Jurkat, Clone E6-1 (cell line): Measurements from ENCODE around the gene CCDC7. TPM values are rescaled to one million over a fixed set of nuclear protein-coding genes. Genes with fewer than 3 reads are reported as not detected.
"Not testable (repeated sequence)": the region's sequence is repeated elsewhere in the genome, so short reads cannot be mapped to it uniquely, and the experiment has no call there.

ENCODE experiments used
- DNase-seq: peaks from one replicate; pipeline ENCODE4 v3.0.0-alpha.2; 2011; ENCODE audit warnings: low read depth, low spot score
- H3K4me3 ChIP-seq: 2 replicates; pipeline ENCODE4 v1.5.1; 2011; ENCODE audit warnings: mild to moderate bottlenecking, low read length, control low read depth, moderate library complexity
- polyA plus RNA-seq: library from polyadenylated mRNA; unstranded; fragments of >200 nt; gene quantifications from one replicate; pipeline ENCODE4 v1.2.1, GENCODE V29; 2012; ENCODE audit warnings: missing spikeins; ENCODE audit not compliant: insufficient read length, insufficient read depth

CCDC7 gene
- 3.6 TPM for polyA plus RNA-seq

DNA sequence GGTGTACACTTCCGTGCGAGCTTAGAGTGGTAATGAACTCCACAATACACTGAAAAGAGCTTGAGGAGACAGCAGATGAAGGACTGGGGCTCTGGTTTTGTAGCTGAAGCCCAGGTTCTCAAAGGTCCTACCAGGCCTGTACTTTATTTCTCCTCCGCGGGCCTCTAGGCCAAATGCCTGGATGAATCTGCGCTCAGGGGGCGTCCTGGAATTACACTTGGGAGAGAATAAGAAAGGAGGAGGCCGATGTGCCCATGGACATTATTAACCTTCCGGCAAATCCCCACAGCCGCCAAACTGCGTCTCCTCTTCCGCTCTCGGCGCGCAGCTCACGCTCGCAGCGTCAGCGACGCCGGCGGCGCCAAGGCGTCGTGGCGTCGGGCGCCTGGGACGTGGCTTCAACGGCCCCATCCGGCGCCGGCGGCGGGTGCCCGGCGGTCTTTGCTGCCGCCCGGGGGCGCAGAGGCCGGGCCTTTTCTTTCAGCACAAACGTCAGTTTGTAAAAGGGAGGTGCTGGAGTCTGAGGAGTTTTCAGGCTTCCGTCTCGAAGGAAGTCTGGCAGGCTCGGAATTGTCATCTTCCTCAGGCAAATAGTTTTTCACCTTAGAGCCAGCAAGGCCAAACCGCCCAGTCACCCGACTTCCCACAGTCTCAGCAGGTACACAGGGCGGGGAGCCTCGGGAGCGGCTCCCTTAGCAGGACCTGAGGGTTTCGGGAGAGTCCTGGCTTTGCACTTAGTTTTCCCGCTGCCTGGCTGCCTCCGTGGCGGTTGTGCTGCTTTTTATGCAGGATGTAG lies at the start of gene CCDC7:
CCDC7 (plus strand) TSS at position 401 of the 796 bp plus-strand sequence. CDS start 5,503 bp downstream, outside the sequence.
- DNase-seq, result peak; percentile 87
- peak within 1 kb of the TSS; percentile 74 for H3K4me3 ChIP-seq

DNA sequence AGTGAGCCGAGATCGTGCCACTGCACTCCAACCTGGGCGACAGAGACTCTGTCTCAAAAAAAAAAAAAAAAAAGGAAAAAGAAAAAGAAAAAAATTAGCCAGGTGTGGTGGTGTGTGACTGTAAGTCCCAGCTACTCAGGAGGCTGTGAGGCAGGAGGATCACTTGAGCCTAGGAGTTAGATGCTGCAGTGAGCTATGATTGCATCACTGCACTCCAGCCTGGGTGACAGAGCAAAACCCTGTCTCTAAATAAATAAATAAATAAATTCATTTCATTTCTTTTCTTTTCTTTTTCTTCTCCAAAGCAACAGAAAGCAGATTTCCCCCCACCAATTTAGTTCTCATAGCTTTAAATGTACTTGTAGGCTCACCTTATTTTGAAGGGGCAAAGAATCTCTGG lies 48.8 kb upstream of the CCDC7 start:
- not testable (repeated sequence) for H3K4me3 ChIP-seq, DNase-seq

GRCh38 chr10:32399720-32400119 lies 46.2 kb upstream of the CCDC7 start:
- DNase-seq, H3K4me3 ChIP-seq: not testable (repeated sequence)

- H3K4me3 ChIP-seq, result no peak overlapping the region
- no peak for DNase-seq
Observed at GRCh38 chr10:32400961-32401360, 45.0 kb upstream of the CCDC7 start.

DNA sequence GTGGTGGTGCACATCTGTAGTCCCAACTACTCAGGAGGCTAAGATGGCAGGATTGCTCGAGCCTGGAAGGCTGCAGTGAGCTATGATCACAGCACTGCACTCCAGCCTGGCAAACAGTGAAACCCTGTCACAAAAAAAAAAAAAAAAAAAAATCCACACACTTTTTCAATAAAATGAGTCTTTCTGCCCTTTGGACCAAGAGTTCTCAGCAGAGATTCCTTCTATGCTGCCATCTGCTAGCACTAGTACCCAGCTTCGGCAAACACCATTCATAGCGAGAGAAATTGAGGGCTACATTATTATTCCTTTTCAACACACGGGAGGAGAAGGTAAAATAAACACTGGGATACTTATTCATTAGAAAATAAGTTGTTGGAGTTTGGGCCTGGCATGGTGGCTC lies 43.4 kb upstream of the CCDC7 start:
- no peak overlapping the region for H3K4me3 ChIP-seq
- DNase-seq, result no peak

- H3K4me3 ChIP-seq, result no peak overlapping the region
- no peak for DNase-seq
Observed at GRCh38 chr10:32403091-32403490, 42.8 kb upstream of the CCDC7 start.

DNA sequence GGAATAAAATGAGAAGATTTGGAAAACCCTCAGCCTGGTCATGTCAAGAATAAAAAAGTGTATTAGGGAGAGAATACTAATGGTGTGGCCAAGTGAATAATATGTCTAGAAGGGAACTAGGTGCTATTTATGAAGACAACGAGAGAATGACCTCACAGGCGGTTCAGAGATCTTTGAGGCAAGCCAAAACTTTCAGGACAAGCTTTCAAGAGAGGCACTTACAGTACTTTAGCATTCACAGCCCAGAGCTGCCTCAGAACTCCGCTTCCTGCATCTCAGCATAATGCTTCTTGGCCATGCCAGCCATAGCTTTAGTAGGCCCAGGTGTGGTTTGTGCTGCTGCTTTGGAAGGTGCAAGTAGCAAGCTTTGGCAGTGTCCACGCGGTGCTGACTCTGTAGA lies 37.2 kb upstream of the CCDC7 start:
- H3K4me3 ChIP-seq, result no peak overlapping the region
- DNase-seq, result no peak

- H3K4me3 ChIP-seq, result no peak overlapping the region
- no peak for DNase-seq
Observed at GRCh38 chr10:32409741-32410140, 36.2 kb upstream of the CCDC7 start.

DNA sequence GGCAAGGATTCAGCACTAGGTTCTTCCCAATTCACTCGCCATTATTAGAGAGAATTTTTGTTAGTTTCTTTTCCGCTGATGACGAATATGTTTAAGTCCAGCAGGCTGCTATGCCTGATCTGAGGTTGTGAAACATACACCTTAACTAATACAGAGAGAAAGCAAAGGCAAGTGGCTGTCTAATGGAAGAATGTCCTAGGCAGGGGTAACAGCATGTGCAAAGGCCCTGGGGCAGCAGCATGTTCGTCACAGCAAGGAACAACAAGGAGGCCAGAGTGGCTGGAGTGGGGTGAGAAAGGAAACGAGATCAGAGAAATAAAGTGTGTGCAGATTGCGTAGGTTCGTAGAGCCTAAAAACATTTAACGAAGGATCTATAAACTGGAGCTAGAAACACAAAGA lies 35.4 kb upstream of the CCDC7 start:
- H3K4me3 ChIP-seq, result no peak overlapping the region
- DNase-seq, result no peak

DNA sequence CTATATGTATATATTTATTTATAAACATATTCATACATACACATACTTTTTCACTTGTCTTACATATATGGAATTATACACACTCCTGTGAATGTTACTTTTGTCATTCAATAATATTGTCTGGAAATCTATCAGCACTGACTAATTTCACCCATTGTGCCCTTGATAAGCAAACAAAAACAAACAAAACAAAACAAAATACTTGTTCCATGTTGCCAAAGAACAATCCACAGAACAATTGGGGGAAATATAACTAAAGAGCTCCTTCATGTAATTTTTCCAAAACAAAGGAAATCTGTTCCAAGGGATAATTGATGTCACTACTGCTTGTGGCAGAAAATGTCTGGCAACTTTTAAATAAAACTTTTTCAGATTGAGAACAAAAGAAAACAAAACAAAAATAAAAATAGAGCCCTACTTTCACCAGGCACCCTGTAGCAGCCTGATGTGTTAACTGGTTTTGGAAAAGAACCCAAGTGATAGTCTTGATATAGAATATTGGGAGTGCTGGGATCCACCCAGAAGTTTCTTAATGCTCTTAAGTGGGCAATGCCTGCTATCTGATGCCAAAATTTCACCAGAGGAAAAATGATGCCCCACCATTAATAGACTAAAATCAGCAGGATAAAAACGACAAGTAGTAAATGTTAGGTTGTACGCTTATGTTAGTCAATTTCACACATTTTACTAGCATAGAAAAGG lies 34.0 kb upstream of the CCDC7 start:
- no peak for DNase-seq
- H3K4me3 ChIP-seq, result no peak overlapping the region

DNA sequence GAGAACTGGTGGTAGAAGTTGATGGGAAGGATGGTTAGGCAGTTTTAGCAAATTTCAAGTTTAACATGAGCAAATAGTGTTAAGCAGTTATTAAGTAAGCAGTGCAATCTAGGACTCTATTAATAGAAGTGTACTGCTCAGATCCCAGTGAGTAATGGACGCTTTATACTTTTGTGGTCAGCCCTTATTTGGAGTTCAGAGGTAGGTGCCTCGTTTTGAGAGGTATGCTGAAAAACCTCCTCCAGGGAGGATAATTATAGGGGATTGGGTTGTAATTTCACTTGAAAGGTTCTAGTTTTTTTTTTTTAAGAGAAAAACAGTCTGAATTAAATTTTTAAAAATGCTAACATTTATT lies 33.5 kb upstream of the CCDC7 start:
- H3K4me3 ChIP-seq, result no peak overlapping the region
- DNase-seq, result no peak

GRCh38 chr10:32413513-32413912 lies 32.4 kb upstream of the CCDC7 start:
- no peak for DNase-seq
- no peak overlapping the region for H3K4me3 ChIP-seq

DNA sequence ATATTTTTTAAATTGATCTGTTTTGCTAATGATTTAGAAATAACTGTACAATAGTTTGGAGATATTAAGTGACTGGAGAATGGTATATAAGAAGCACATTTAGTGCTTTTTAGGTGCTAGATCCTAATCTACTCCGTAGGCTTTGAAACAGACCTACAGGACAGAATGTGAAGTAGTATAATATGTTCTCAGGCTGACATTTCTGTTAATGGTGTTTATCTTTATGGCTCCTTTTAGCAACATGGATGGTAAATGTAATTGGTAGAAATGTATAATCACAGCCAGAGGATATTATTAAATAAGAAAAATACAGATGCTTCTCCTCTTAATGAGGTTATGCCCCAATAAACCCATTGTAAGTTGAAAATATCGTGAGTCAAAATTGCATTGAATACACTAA lies 30.6 kb upstream of the CCDC7 start:
- DNase-seq, result no peak
- no peak overlapping the region for H3K4me3 ChIP-seq

DNA sequence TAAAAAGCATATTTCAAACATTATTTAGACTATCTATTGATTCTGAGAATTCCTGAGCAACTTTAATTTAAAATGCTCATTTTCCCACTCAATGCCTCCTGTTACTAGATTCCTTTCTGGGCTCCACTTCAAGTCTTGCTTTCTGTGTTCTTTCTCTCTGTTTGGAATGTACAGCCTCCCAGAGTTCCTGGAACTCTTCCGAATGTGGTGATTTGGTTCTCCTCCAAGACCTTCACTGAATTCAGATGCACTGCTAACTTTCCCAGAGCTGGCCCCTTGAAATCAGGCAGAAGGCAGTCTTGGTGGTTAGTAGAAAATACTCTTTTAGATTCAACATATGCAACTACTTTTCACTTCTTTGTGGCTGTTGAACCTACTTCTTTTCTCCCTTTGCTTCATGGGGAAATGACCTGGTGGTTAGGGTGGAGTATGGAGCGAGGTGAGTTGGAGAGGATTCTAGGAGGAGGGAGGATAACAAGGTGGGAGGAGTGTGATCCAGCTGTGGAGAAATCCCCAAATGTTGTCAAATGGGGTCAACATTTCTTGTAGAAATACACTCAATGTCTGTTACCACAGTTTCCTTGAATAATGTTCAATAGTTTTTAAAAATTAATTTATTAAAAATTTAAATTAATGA lies 27.9 kb upstream of the CCDC7 start:
- no peak for DNase-seq
- H3K4me3 ChIP-seq, result no peak overlapping the region

GRCh38 chr10:32418572-32418971 lies 27.4 kb upstream of the CCDC7 start:
- DNase-seq, result no peak
- H3K4me3 ChIP-seq, result no peak overlapping the region

DNA sequence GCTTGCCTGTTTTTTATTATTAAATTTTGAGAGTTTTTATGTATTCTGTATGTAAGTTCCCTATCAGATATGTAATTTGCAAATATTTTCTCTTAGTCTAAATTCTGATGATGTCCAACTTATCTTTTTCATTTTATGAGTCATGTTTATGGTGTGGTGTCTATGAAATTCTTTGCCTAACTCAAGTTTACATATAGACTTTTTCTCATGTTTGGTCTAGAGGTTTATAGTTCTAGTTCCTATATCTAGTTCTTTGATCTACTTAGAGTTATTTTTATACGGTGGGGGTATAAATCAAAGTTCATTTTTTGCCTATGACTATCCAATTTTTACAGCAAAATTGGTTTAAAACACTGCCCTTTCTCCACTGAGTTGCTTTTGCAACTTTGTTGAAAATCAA lies 26.3 kb upstream of the CCDC7 start:
- no peak for DNase-seq
- no peak overlapping the region for H3K4me3 ChIP-seq

DNA sequence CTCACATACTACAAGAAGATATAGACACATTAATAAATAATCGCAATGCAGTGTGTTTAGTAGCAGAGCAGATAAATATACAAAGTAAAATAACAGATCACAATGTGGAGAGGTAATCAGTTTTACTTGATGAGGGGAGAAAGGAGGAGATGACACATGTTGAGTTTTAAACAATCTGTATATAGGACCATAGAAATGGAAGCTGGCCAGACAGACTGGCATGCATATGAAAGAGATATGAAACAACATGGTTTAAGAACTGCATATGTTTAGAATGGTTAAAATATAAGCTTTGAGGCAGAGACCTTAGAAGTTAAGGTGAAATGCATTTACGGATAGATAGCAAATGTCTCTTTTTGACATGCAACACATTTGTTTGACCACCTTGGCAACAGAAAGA lies 19.8 kb upstream of the CCDC7 start:
- no peak for DNase-seq
- H3K4me3 ChIP-seq, result no peak overlapping the region

DNA sequence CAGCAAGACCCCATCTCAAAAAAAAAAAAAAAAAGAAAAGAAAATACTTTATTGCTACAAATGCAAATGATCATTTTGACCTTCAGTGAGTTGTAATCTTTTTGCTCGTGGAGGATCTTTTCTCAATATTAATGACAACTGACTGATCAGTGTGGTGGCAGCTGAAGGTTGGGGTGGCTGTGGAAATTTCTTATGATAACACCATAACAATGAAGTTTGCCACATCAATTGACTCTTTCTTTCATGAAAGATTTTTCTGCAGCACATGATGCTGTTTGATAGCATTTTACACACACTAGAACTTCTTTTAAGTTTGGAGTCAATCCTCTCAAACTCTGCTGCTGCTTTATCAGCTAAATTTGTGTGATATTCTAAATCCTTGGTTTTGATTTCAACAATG lies 12.4 kb upstream of the CCDC7 start:
- DNase-seq, result peak; percentile 33
- no peak overlapping the region for H3K4me3 ChIP-seq

- H3K4me3 ChIP-seq, result no peak overlapping the region
- DNase-seq, result no peak
Observed at GRCh38 chr10:32436215-32436614, 9.7 kb upstream of the CCDC7 start.

DNA sequence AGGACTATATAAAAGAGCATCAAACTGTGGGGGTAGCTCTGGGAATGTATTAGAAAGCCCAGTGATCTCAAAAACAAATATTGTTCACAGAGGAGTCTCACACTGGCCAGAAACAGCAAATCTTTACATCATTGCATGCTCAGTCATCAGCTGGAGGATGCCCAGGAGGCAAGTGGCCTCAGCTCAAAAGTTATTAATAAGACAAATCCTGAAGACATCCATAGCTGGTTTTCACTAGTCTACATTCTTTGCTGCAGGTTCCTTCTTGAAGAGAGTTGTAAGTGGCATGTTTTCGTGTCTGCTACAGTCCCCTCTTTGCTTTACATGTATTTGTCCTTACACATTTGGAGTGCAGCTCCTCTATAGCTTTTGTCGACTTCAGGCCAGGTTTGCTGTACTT lies 8.6 kb upstream of the CCDC7 start:
- no peak overlapping the region for H3K4me3 ChIP-seq
- DNase-seq, result no peak
